Amniotic epithelial cell (primary cell): Measurements from ENCODE around the gene BRWD1.

Experiments
- DNase-seq: peaks from one replicate; pipeline ENCODE4 v3.0.0-alpha.2; 2010; ENCODE audit warnings: low read depth

The BRWD1 gene

DNA sequence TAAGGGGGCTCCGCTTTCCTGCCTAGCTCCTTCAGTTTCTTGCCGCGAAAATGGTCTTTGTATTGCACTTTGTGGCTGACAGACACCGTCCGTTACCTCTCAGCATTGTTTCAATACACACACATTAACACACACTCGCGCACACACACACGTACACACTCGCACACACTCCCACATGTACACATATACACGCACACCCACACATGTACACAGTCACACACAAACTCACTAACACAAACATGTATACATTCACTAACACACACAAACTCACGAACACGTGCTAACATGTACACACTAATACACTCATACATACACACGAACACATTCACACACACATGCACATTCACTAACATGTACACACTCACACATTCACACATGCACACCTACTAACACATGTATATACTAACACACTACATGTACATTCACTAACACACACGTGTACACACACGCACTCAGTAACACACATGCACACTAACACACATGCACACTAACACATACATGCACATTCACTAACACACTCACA lies 179.1 kb downstream of the BRWD1 start:
- DNase-seq = no peak
